ENCODE data around the gene NRTN.

The NRTN gene
- long read RNA-seq, partial matches to known transcripts = 6 of 6 reads
- long read RNA-seq, other reads (novel, unspliced or antisense) = 0 of 6 reads

GRCh38 chr19:5804516-5805461, at the start of gene NRTN:
TSS of gene NRTN (plus strand) at chr19:5805067. CDS start at chr19:5824166, 19,099 bp downstream.
- H3K27ac ChIP-seq (replicated peaks) = no peak within 1 kb of the TSS
- peaks cover 22% of the 10 kb centered on the region for H3K27me3 ChIP-seq (ENCODE audit: insufficient read depth, poor library complexity, severe bottlenecking)
- no peak for DNase-seq (ENCODE audit: low read depth in 1 of 2, low spot score in 1 of 2)
- TF ChIP-seq CTCF (IDR thresholded peaks at IDR 0.05; ENCODE audit: insufficient read depth, low read length) (no peak), POLR2AphosphoS5 (IDR thresholded peaks at IDR 0.05; ENCODE audit: low read depth) (no peak), GABPA (IDR thresholded peaks at IDR 0.05; ENCODE audit: low read depth) (no peak), REST (IDR thresholded peaks at IDR 0.05; ENCODE audit: insufficient replicate concordance, low read depth) (no peak), SPI1 (IDR thresholded peaks at IDR 0.05; ENCODE audit: borderline replicate concordance, low read depth) (no peak)
- peak within 1 kb of the TSS; percentile 4; the same call in 1 of the 2 replicates for H3K4me3 ChIP-seq (replicated peaks; ENCODE audit: insufficient read depth, low read length)

GRCh38 chr19:5762608-5763217, 42.2 kb upstream of the NRTN start:
- H3K27me3 ChIP-seq (ENCODE audit: insufficient read depth, poor library complexity, severe bottlenecking) = no peaks in the 10 kb centered on the region
- H3K27ac ChIP-seq (replicated peaks) = no peak overlapping the region
- H3K4me3 ChIP-seq (replicated peaks; ENCODE audit: insufficient read depth, low read length) = no peak overlapping the region
- no peak for DNase-seq (ENCODE audit: low read depth in 1 of 2, low spot score in 1 of 2)
- no peak for TF ChIP-seq POLR2AphosphoS5 (IDR thresholded peaks at IDR 0.05; ENCODE audit: low read depth)
- no peak for TF ChIP-seq SPI1 (IDR thresholded peaks at IDR 0.05; ENCODE audit: borderline replicate concordance, low read depth)
- TF ChIP-seq GABPA (IDR thresholded peaks at IDR 0.05; ENCODE audit: low read depth) = no peak
- no peak for TF ChIP-seq REST (IDR thresholded peaks at IDR 0.05; ENCODE audit: insufficient replicate concordance, low read depth)
- TF ChIP-seq CTCF (IDR thresholded peaks at IDR 0.05; ENCODE audit: insufficient read depth, low read length) = no peak

GRCh38 chr19:5765220-5765619, 39.6 kb upstream of the NRTN start:
- no peak overlapping the region for H3K27ac ChIP-seq (replicated peaks)
- no peaks in the 10 kb centered on the region for H3K27me3 ChIP-seq (ENCODE audit: insufficient read depth, poor library complexity, severe bottlenecking)
- DNase-seq (ENCODE audit: low read depth in 1 of 2, low spot score in 1 of 2) = no peak
- H3K4me3 ChIP-seq (replicated peaks; ENCODE audit: insufficient read depth, low read length) = no peak overlapping the region
- TF ChIP-seq GABPA (IDR thresholded peaks at IDR 0.05; ENCODE audit: low read depth) (no peak), SPI1 (IDR thresholded peaks at IDR 0.05; ENCODE audit: borderline replicate concordance, low read depth) (no peak), CTCF (IDR thresholded peaks at IDR 0.05; ENCODE audit: insufficient read depth, low read length) (no peak), POLR2AphosphoS5 (IDR thresholded peaks at IDR 0.05; ENCODE audit: low read depth) (no peak), REST (IDR thresholded peaks at IDR 0.05; ENCODE audit: insufficient replicate concordance, low read depth) (no peak)
